GM10248 (cell line): Measurements from ENCODE around the gene USP47.
A peak's percentile ranks its signal among the peaks of the same experiment; 100 is the strongest.

Experiments used
- CTCF ChIA-PET: fragments of 300-600 bp; sonication (Branson Sonifier 250); formaldehyde crosslinking; extraction: SDS; loops from one replicate; lab custom pipeline; 2021; ENCODE audit warnings: antibody characterized with exemption; lab: Yijun Ruan, JAX
- POLR2A ChIA-PET: fragments of 350-650 bp; sonication (Branson Sonifier 250); formaldehyde crosslinking; extraction: SDS; loops from one replicate; lab custom pipeline; 2020; ENCODE audit warnings: antibody characterized with exemption; lab: Yijun Ruan, JAX
- DNase-seq: peaks from one replicate; pipeline ENCODE4 v3.0.0; 2012; ENCODE audit errors: extremely low spot score
- CTCF ChIP-seq: IDR thresholded peaks from 2 replicates; pipeline ENCODE4 v1.5.1; 2012; ENCODE audit warnings: mild to moderate bottlenecking, low read depth; ENCODE audit errors: extremely low read depth, missing control alignments, control extremely low read depth

USP47 gene

GRCh38 chr11:11871991-11872401, 30.2 kb downstream of the USP47 start:
- ChIA-PET CTCF (interaction anchor here (1.1 to 1.6 kb wide), 4 partner anchors 14 to 33 kb away, joined by 3 to 5 read pairs (median 3); no protein-coding TSS in a partner anchor), POLR2A (no interaction called here)
- TF ChIP-seq CTCF = no peak
- no peak for DNase-seq

- TF ChIP-seq CTCF = peak; percentile 10
- ChIA-PET CTCF (interaction anchor here (1.0 to 1.9 kb wide), 8 partner anchors 9 to 77 kb away, joined by 3 to 5 read pairs (median 4); no protein-coding TSS in a partner anchor), POLR2A (no interaction called here)
- no peak for DNase-seq
Measured at GRCh38 chr11:11876458-11876857, 34.7 kb downstream of the USP47 start.

- DNase-seq = no peak
- TF ChIP-seq CTCF = no peak
- CTCF ChIA-PET = interaction anchor here (1.1 to 2.7 kb wide), 6 partner anchors 14 to 87 kb away, joined by 3 to 11 read pairs (median 4); no protein-coding TSS in a partner anchor
- POLR2A ChIA-PET = no interaction called here
Measured at GRCh38 chr11:11880179-11880578, 38.4 kb downstream of the USP47 start.

- POLR2A ChIA-PET = no interaction called here
- TF ChIP-seq CTCF = no peak
- CTCF ChIA-PET = interaction anchor here (0.9 to 1.3 kb wide), 3 partner anchors 19 to 41 kb away, joined by 3 to 4 read pairs (median 3); partner anchors contain the start of gene USP47
- no peak for DNase-seq
Measured at GRCh38 chr11:11882539-11882938, 40.8 kb downstream of the USP47 start.

GRCh38 chr11:11884351-11884750, 42.6 kb downstream of the USP47 start:
- no peak for TF ChIP-seq CTCF
- DNase-seq = no peak
- ChIA-PET CTCF (interaction anchor here (1.8 kb wide), 1 partner anchor 14 kb away, joined by 4 read pairs; no protein-coding TSS in a partner anchor), POLR2A (no interaction called here)

GRCh38 chr11:11884774-11885481, 43.2 kb downstream of the USP47 start:
- ChIA-PET CTCF (interaction anchor here (1.8 kb wide), 1 partner anchor 15 kb away, joined by 4 read pairs; no protein-coding TSS in a partner anchor), POLR2A (no interaction called here)
- TF ChIP-seq CTCF = no peak
- DNase-seq = peak; percentile 18
